PFSK-1 (cell line): ENCODE measurements around the gene IVL.

Experiments used
- FOXP2 ChIP-seq: optimal IDR thresholded peaks from 2 replicates; pipeline ENCODE3; 2011; ENCODE audit warnings: borderline replicate concordance, control low read depth, inconsistent platforms; ENCODE audit not compliant: insufficient read depth; ENCODE audit errors: extremely low read length, extremely low read depth
- POLR2AphosphoS5 ChIP-seq: IDR thresholded peaks from 2 replicates; pipeline ENCODE4 v1.6.1; 2012; ENCODE audit warnings: low read depth, mild to moderate bottlenecking, control low read depth, low read length, moderate library complexity
- REST ChIP-seq, 2 experiments: IDR thresholded peaks; 2 replicates each; pipeline versions ENCODE4 v1.6.1 to v1.8.0; 2011 to 2012; ENCODE audit warnings: low read depth in 2 of 2, low read length in 2 of 2, control low read depth in 1 of 2, inconsistent platforms in 1 of 2, mild to moderate bottlenecking in 1 of 2, moderate library complexity in 1 of 2; ENCODE audit not compliant: insufficient read depth in 1 of 2
- SIN3A ChIP-seq: IDR thresholded peaks from 2 replicates; pipeline ENCODE4 v1.6.1; 2012; ENCODE audit warnings: mild to moderate bottlenecking, low read length, moderate library complexity, borderline replicate concordance; ENCODE audit not compliant: insufficient read depth
- TAF1 ChIP-seq: IDR thresholded peaks from 2 replicates; pipeline ENCODE4 v1.6.1; 2012; ENCODE audit warnings: low read length, control low read depth, borderline replicate concordance; ENCODE audit not compliant: insufficient read depth

Gene IVL

DNA sequence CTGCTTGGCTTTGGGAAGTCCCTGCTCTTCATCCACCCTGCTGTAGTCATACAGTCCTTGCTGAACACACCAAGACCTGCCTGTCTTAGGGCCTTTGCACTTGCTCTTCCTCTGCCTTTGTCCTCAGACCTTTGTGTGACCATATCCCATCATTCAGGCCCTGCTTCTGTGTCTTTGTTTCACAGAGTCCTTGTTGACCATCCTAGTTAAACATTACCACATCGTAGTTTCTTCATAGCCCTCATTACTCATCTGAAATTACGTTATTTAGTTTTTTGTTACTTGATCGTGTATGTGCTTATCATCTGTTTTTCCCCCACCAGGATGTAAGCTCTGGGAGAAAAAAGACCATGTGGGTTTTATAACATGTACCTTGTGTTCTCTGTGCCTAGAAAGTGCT, 20.3 kb downstream of the IVL start:
- no peak for TF ChIP-seq SIN3A
- TF ChIP-seq POLR2AphosphoS5, result no peak
- no peak for TF ChIP-seq TAF1
- TF ChIP-seq FOXP2, result no peak
- TF ChIP-seq REST (IDR thresholded peaks at IDR 0.05; ENCODE audit: insufficient read depth in 1 of 2, low read depth in 2 of 2, low read length in 2 of 2), result no peak

- TF ChIP-seq REST (IDR thresholded peaks at IDR 0.05; ENCODE audit: insufficient read depth in 1 of 2, low read depth in 2 of 2, low read length in 2 of 2) (no peak), SIN3A (no peak), TAF1 (no peak), FOXP2 (no peak), POLR2AphosphoS5 (no peak)
Observed at GRCh38 chr1:152932170-152932811, 23.9 kb downstream of the IVL start.

DNA sequence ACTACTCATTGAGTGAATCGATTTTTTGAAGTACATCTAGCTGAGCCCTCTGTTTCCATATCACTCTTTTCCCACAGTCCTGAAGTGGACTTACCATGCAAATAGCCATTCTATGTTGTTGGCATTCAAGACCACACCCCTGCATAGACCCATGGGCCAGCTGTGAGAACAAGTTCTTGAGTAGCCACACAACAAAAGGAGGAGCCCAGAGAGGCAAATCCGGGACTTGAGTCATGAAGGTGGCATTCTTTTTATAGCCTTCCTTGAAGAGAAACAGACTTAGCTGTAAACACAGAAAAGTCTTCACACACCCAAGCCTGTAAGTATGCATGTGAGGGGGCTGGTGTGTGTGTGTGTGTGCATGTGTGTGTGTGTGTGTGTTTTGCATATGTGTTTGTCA, 24.9 kb downstream of the IVL start:
- TF ChIP-seq REST (IDR thresholded peaks at IDR 0.05; ENCODE audit: insufficient read depth in 1 of 2, low read depth in 2 of 2, low read length in 2 of 2), result no peak
- no peak for TF ChIP-seq TAF1
- no peak for TF ChIP-seq POLR2AphosphoS5
- no peak for TF ChIP-seq FOXP2
- TF ChIP-seq SIN3A, result no peak

- TF ChIP-seq TAF1 (no peak), POLR2AphosphoS5 (no peak), REST (IDR thresholded peaks at IDR 0.05; ENCODE audit: insufficient read depth in 1 of 2, low read depth in 2 of 2, low read length in 2 of 2) (no peak), SIN3A (no peak), FOXP2 (no peak)
Observed at GRCh38 chr1:152940614-152941013, 32.3 kb downstream of the IVL start.
